Measurements from ENCODE around the gene TDRD1.

Gene TDRD1

GRCh38 chr10:114239117-114239993, 60.2 kb downstream of the TDRD1 start, which contains the start of gene VWA2:
VWA2 (plus strand) TSS chr10:114239254; CDS start chr10:114248714, 9,460 bp downstream.
- DNase-seq (ENCODE audit: low read depth): no peak

GRCh38 chr10:114239994-114240345, 60.8 kb downstream of the TDRD1 start:
- DNase-seq (ENCODE audit: low read depth): no peak

- no peak for DNase-seq (ENCODE audit: low read depth)
Measured at GRCh38 chr10:114242235-114242634, 63.1 kb downstream of the TDRD1 start.

- DNase-seq (ENCODE audit: low read depth): no peak
Measured at GRCh38 chr10:114243661-114244060, 64.5 kb downstream of the TDRD1 start.

GRCh38 chr10:114244126-114244525, 65.0 kb downstream of the TDRD1 start:
- no peak for DNase-seq (ENCODE audit: low read depth)

- no peak for DNase-seq (ENCODE audit: low read depth)
Measured at GRCh38 chr10:114245121-114245791, 66.1 kb downstream of the TDRD1 start.

- DNase-seq (ENCODE audit: low read depth): no peak
Measured at GRCh38 chr10:114246679-114247305, 67.6 kb downstream of the TDRD1 start.

- no peak for DNase-seq (ENCODE audit: low read depth)
Measured at GRCh38 chr10:114250236-114250635, 71.1 kb downstream of the TDRD1 start.

GRCh38 chr10:114250716-114251115, 71.6 kb downstream of the TDRD1 start:
- DNase-seq (ENCODE audit: low read depth): no peak

GRCh38 chr10:114252092-114252491, 72.9 kb downstream of the TDRD1 start:
- DNase-seq (ENCODE audit: low read depth): no peak

- no peak for DNase-seq (ENCODE audit: low read depth)
Measured at GRCh38 chr10:114252883-114253282, 73.7 kb downstream of the TDRD1 start.

- DNase-seq (ENCODE audit: low read depth): no peak
Measured at GRCh38 chr10:114255227-114255626, 76.1 kb downstream of the TDRD1 start.

- DNase-seq (ENCODE audit: low read depth): no peak
Measured at GRCh38 chr10:114256008-114256765, 77.0 kb downstream of the TDRD1 start.

GRCh38 chr10:114256822-114257221, 77.7 kb downstream of the TDRD1 start:
- DNase-seq (ENCODE audit: low read depth): no peak

- DNase-seq (ENCODE audit: low read depth): no peak
Measured at GRCh38 chr10:114257498-114257897, 78.3 kb downstream of the TDRD1 start.

GRCh38 chr10:114258274-114258840, 79.2 kb downstream of the TDRD1 start:
- no peak for DNase-seq (ENCODE audit: low read depth)

- peak; percentile 63 for DNase-seq (ENCODE audit: low read depth)
Measured at GRCh38 chr10:114259824-114260223, 80.7 kb downstream of the TDRD1 start.

GRCh38 chr10:114260366-114260765, 81.2 kb downstream of the TDRD1 start:
- DNase-seq (ENCODE audit: low read depth): no peak

- peak; percentile 43 for DNase-seq (ENCODE audit: low read depth)
Measured at GRCh38 chr10:114261076-114261475, 81.9 kb downstream of the TDRD1 start.

- DNase-seq (ENCODE audit: low read depth): no peak
Measured at GRCh38 chr10:114262496-114262895, 83.3 kb downstream of the TDRD1 start.

GRCh38 chr10:114265392-114266053, 86.4 kb downstream of the TDRD1 start:
- DNase-seq (ENCODE audit: low read depth): peak; percentile 41
